WTC11 (cell line): ENCODE results near the gene S100PBP.

ENCODE experiments used
- ATF6 ChIP-seq: sonication (generic); formaldehyde crosslinking; IDR thresholded peaks from 2 replicates; pipeline ENCODE4 v1.8.1; 2023; ENCODE audit warnings: mild to moderate bottlenecking, missing genetic modification reagents
- EMX1 ChIP-seq: fragments of 250-450 bp; sonication (Bioruptor Pico); IDR thresholded peaks from 2 replicates; pipeline ENCODE4 v1.8.0; 2021; ENCODE audit warnings: mild to moderate bottlenecking
- RELA ChIP-seq: sonication (generic); formaldehyde crosslinking; IDR thresholded peaks from 2 replicates; pipeline ENCODE4 v1.8.1; 2022; ENCODE audit warnings: missing genetic modification reagents, mild to moderate bottlenecking, borderline replicate concordance
- TF ChIP-seq, protein P1 (sequence below): fragments of 200-600 bp; IDR thresholded peaks from 2 replicates; pipeline ENCODE4 v1.8.0; 2022; ENCODE audit warnings: antibody characterized with exemption
- TF ChIP-seq, protein P2 (sequence below): sonication (generic); formaldehyde crosslinking; IDR thresholded peaks from 2 replicates; pipeline ENCODE4 v1.8.1; 2022; ENCODE audit warnings: low read depth, missing genetic modification reagents, borderline replicate concordance
- TF ChIP-seq, protein P3 (sequence below): fragments of 250-450 bp; sonication (Bioruptor Pico); conservative IDR thresholded peaks from 2 replicates; pipeline ENCODE4 v1.9.0; 2021; ENCODE audit warnings: mild to moderate bottlenecking
- TF ChIP-seq, protein P4 (sequence below): sonication (generic); formaldehyde crosslinking; conservative IDR thresholded peaks from 2 replicates; pipeline ENCODE4 v1.8.1; 2022; ENCODE audit warnings: mild to moderate bottlenecking, missing genetic modification reagents

DNA sequence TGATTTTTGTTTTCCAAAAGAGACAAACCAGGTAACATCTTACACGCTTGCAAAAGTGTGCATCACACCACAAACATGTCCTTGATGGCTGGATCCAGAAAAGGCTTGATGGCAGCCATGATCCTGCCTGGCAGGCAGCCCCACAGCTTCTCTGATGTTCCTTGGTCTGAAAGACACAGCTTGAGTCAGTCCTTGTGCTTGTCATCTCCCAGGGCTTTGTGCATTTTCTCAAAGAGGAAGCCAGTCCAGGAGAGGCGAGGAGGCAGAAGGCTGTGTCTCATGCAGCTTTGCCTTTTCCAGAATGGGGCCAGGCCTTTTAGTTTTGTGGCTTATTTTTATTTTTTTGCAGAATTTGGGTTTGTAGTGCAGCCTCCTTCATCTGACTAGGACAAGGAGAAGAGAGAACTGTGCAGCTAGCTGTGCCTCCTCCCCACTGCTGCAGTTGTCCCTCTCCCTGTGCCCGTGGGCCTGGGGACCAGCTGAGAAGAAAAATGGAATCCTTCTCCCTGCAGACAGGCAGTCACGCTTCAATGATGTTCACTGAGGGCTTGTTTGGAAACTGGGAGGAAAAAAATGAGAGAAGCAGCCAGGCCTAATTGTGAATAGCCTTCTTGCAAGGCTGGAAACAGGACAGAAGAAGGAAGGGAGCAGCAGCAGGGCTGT is 45.9 kb downstream of the S100PBP start:
- TF ChIP-seq, protein P1, sequence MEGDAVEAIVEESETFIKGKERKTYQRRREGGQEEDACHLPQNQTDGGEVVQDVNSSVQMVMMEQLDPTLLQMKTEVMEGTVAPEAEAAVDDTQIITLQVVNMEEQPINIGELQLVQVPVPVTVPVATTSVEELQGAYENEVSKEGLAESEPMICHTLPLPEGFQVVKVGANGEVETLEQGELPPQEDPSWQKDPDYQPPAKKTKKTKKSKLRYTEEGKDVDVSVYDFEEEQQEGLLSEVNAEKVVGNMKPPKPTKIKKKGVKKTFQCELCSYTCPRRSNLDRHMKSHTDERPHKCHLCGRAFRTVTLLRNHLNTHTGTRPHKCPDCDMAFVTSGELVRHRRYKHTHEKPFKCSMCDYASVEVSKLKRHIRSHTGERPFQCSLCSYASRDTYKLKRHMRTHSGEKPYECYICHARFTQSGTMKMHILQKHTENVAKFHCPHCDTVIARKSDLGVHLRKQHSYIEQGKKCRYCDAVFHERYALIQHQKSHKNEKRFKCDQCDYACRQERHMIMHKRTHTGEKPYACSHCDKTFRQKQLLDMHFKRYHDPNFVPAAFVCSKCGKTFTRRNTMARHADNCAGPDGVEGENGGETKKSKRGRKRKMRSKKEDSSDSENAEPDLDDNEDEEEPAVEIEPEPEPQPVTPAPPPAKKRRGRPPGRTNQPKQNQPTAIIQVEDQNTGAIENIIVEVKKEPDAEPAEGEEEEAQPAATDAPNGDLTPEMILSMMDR: no peak
- no peak for TF ChIP-seq EMX1 (CRISPR knock-in tag)
- TF ChIP-seq, protein P2, sequence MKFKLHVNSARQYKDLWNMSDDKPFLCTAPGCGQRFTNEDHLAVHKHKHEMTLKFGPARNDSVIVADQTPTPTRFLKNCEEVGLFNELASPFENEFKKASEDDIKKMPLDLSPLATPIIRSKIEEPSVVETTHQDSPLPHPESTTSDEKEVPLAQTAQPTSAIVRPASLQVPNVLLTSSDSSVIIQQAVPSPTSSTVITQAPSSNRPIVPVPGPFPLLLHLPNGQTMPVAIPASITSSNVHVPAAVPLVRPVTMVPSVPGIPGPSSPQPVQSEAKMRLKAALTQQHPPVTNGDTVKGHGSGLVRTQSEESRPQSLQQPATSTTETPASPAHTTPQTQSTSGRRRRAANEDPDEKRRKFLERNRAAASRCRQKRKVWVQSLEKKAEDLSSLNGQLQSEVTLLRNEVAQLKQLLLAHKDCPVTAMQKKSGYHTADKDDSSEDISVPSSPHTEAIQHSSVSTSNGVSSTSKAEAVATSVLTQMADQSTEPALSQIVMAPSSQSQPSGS (CRISPR knock-in tag): no peak
- TF ChIP-seq RELA (CRISPR knock-in tag): no peak
- TF ChIP-seq, protein P3, sequence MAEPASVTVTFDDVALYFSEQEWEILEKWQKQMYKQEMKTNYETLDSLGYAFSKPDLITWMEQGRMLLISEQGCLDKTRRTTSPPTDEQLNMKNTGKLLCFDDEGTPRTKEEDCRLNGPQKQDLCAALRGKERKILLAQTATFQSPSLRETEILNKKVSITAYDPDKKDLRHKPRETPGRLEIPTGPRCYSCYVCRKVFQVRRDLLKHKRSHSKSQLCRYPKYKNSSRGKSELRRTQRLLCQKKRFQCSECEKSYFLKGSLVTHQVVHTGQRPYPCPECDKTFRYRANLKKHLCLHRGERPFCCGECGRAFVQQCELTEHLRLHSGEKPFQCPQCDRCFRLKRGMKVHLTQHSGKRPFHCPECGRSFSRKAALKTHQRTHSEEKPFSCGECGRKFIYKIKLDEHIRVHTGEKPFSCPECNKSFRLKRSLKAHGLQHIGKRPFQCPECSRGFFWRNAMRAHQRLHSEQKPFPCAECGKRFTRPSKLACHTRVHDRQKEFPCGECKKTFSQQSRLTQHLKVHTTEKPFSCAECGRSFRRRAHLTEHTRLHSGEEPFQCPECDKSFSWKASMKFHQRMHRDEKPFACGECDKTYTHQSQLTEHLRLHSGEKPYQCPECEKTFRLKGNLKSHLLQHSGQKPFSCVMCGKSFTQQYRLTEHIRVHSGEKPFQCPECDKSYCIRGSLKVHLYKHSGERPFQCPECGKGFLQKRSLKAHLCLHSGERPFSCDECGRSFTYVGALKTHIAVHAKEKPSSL (CRISPR knock-in tag): no peak
- TF ChIP-seq, protein P4, sequence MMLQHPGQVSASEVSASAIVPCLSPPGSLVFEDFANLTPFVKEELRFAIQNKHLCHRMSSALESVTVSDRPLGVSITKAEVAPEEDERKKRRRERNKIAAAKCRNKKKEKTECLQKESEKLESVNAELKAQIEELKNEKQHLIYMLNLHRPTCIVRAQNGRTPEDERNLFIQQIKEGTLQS (CRISPR knock-in tag): no peak
- TF ChIP-seq ATF6: no peak
